HepG2 (cell line): ENCODE results near the gene ZNF394. TPM values are rescaled to one million over a fixed set of nuclear protein-coding genes. Genes with fewer than 3 reads are reported as not detected.
A peak's percentile ranks its signal among the peaks of the same experiment; 100 is the strongest.

Experiments used
- ADNP ChIP-seq: sonication (generic); formaldehyde crosslinking; IDR thresholded peaks from 2 replicates; pipeline ENCODE4 v1.4.0; 2020; ENCODE audit warnings: missing genetic modification reagents
- CHD2 ChIP-seq: IDR thresholded peaks from 2 replicates; pipeline ENCODE4 v1.6.1; 2011; ENCODE audit warnings: low read depth, low read length, improper control_type of control experiment
- DNMT1 ChIP-seq: sonication (generic); formaldehyde crosslinking; IDR thresholded peaks from 2 replicates; pipeline ENCODE4 v1.5.1; 2020; ENCODE audit warnings: mild to moderate bottlenecking, missing genetic modification reagents
- DR1 ChIP-seq: sonication (generic); formaldehyde crosslinking; IDR thresholded peaks from 2 replicates; pipeline ENCODE4 v1.8.0; 2021; ENCODE audit warnings: mild to moderate bottlenecking, missing genetic modification reagents, inconsistent platforms
- FOXM1 ChIP-seq: sonication (generic); formaldehyde crosslinking; IDR thresholded peaks from 2 replicates; pipeline ENCODE4 v1.5.0; 2020; ENCODE audit warnings: missing genetic modification reagents
- HDAC6 ChIP-seq: fragments of 200-600 bp; sonication (generic); IDR thresholded peaks from 2 replicates; pipeline ENCODE4 v1.7.0; 2017; ENCODE audit warnings: mild to moderate bottlenecking, antibody characterized with exemption, low read length, low read depth
- KDM3A ChIP-seq: IDR thresholded peaks from 2 replicates; pipeline ENCODE4 v1.6.1; 2018; ENCODE audit warnings: low read depth, missing compliant biosample characterization
- PCBP2 ChIP-seq: fragments of 200-400 bp; formaldehyde crosslinking; optimal IDR thresholded peaks from 2 replicates; pipeline ENCODE3; 2018; ENCODE audit warnings: low read length, low read depth; ENCODE audit not compliant: poor library complexity, severe bottlenecking
- RARG ChIP-seq: sonication (generic); formaldehyde crosslinking; IDR thresholded peaks from 2 replicates; pipeline ENCODE4 v1.4.0; 2020; ENCODE audit warnings: low read depth, mild to moderate bottlenecking, missing genetic modification reagents
- RBAK ChIP-seq: sonication (generic); formaldehyde crosslinking; IDR thresholded peaks from 2 replicates; pipeline ENCODE4 v1.5.1; 2020; ENCODE audit warnings: mild to moderate bottlenecking, missing genetic modification reagents
- SRF ChIP-seq: IDR thresholded peaks from 2 replicates; pipeline ENCODE4 v1.6.1; 2011; ENCODE audit warnings: mild to moderate bottlenecking, low read depth, low read length, moderate library complexity
- SRSF1 ChIP-seq: fragments of 200-400 bp; formaldehyde crosslinking; optimal IDR thresholded peaks from 2 replicates; pipeline ENCODE3; 2017; ENCODE audit warnings: mild to moderate bottlenecking, low read depth, low read length, moderate library complexity
- SSRP1 ChIP-seq: IDR thresholded peaks from 2 replicates; pipeline ENCODE4 v1.6.1; 2016; ENCODE audit warnings: control low read depth
- ZBTB21 ChIP-seq: sonication (generic); formaldehyde crosslinking; IDR thresholded peaks from 2 replicates; pipeline ENCODE4 v1.4.0; 2020; ENCODE audit warnings: missing genetic modification reagents
- ZNF124 ChIP-seq: sonication (generic); formaldehyde crosslinking; IDR thresholded peaks from 2 replicates; pipeline ENCODE4 v1.4.0; 2020; ENCODE audit warnings: missing genetic modification reagents
- ZNF296 ChIP-seq: sonication (generic); formaldehyde crosslinking; conservative IDR thresholded peaks from 2 replicates; pipeline ENCODE4 v1.5.0; 2020; ENCODE audit warnings: mild to moderate bottlenecking, missing genetic modification reagents
- ZNF709 ChIP-seq: sonication (generic); formaldehyde crosslinking; IDR thresholded peaks from 2 replicates; pipeline ENCODE4 v1.5.0; 2020; ENCODE audit warnings: mild to moderate bottlenecking, missing genetic modification reagents
- ZNF879 ChIP-seq: sonication (generic); formaldehyde crosslinking; IDR thresholded peaks from 2 replicates; pipeline ENCODE4 v1.8.1; 2023; ENCODE audit warnings: missing genetic modification reagents
- polyA plus RNA-seq, 8 experiments: library from polyadenylated mRNA; depleted of rRNA in 3 of 8; stranded (reverse) in 7 of 8; unstranded in 1 of 8; fragments of >200 nt; fragmentation: Illumina TruSeq in 4 of 8; extraction: Trizol in 4 of 8; gene quantifications; 2 replicates each; pipeline versions ENCODE4 v1.2.1 to v1.2.3, GENCODE V29; 2011 to 2016; ENCODE audit warnings: low read depth in 4 of 8, missing spikeins in 1 of 8, mixed read lengths in 1 of 8; ENCODE audit not compliant: insufficient read depth in 1 of 8
- total RNA-seq, 5 experiments: library from RNA; depleted of rRNA; stranded (reverse); fragments of >200 nt; fragmentation: Illumina TruSeq; extraction: Trizol; gene quantifications; 2 replicates each; pipeline ENCODE4 v1.2.3, GENCODE V29; 2016; ENCODE audit warnings: low read depth in 1 of 5
- TF ChIP-seq, protein P1 (sequence below): sonication (generic); formaldehyde crosslinking; IDR thresholded peaks from 2 replicates; pipeline ENCODE4 v1.4.0; 2020; ENCODE audit warnings: missing genetic modification reagents
- TF ChIP-seq, protein P2 (sequence below): sonication (generic); formaldehyde crosslinking; IDR thresholded peaks from 2 replicates; pipeline ENCODE4 v1.4.0; 2020; ENCODE audit warnings: low read depth, mild to moderate bottlenecking, missing genetic modification reagents
- TF ChIP-seq, protein P3 (sequence below): sonication (generic); formaldehyde crosslinking; IDR thresholded peaks from 2 replicates; pipeline ENCODE4 v1.5.0; 2020; ENCODE audit warnings: missing genetic modification reagents
- TF ChIP-seq, protein P4 (sequence below): sonication (generic); formaldehyde crosslinking; IDR thresholded peaks from 2 replicates; pipeline ENCODE4 v1.4.0; 2020; ENCODE audit warnings: missing genetic modification reagents, borderline replicate concordance
- TF ChIP-seq, protein P5 (sequence below): sonication (generic); formaldehyde crosslinking; IDR thresholded peaks from 2 replicates; pipeline ENCODE4 v1.4.0; 2020; ENCODE audit warnings: missing genetic modification reagents, borderline replicate concordance

Gene ZNF394
- total and polyA plus RNA-seq, 2 of the 13 experiments (the other 11 are each of a cell fraction or from before 2014, with no cell fraction given), result 7.8 to 19.6 TPM

DNA sequence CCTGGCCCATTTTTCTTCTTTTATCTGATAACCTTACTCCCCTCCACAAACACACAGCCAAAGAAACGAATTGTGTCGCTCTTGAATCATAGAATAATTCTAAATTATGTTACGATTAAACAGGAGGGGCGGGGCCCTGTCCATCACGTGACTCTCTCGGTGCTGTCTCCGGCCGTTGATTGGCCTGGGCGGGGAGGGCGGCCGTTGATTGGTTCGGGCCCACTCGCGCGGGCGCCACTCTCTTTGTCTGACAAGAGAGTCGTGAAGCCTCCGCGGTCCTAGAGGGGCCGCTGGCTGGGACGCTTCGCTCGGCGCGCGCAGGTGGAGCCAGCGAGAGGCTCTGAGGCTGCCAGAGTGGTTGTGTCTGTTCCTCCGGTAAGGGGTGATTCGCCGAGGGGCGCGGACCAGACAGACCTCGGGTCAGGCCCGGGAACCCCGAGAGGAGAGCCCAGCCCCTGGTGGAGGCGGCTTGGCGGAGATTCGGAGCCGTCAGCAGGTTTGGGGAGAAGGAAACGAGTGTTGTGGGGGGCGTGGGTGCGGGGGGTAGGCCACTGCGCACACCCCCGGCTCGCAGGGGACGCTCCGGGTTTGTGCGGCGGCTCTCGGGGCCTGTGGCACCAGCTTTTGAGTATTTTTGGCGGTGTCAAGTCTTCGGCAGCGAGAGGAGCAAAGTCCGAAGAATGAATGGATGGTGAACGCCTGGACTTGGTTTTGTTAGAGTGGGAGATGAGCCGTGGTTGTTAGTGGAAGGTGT, 27.3 kb downstream of the ZNF394 start, which contains the start of gene ZNF789 (continued):
- TF ChIP-seq, protein P1, sequence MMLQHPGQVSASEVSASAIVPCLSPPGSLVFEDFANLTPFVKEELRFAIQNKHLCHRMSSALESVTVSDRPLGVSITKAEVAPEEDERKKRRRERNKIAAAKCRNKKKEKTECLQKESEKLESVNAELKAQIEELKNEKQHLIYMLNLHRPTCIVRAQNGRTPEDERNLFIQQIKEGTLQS, result no peak
- TF ChIP-seq SRF, result no peak
- TF ChIP-seq DNMT1, result no peak
- TF ChIP-seq, protein P2, sequence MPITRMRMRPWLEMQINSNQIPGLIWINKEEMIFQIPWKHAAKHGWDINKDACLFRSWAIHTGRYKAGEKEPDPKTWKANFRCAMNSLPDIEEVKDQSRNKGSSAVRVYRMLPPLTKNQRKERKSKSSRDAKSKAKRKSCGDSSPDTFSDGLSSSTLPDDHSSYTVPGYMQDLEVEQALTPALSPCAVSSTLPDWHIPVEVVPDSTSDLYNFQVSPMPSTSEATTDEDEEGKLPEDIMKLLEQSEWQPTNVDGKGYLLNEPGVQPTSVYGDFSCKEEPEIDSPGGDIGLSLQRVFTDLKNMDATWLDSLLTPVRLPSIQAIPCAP (CRISPR knock-in tag), result no peak
- TF ChIP-seq ZNF296 (CRISPR knock-in tag), result no peak
- TF ChIP-seq, protein P3, sequence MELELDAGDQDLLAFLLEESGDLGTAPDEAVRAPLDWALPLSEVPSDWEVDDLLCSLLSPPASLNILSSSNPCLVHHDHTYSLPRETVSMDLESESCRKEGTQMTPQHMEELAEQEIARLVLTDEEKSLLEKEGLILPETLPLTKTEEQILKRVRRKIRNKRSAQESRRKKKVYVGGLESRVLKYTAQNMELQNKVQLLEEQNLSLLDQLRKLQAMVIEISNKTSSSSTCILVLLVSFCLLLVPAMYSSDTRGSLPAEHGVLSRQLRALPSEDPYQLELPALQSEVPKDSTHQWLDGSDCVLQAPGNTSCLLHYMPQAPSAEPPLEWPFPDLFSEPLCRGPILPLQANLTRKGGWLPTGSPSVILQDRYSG (CRISPR knock-in tag), result no peak
- no peak for TF ChIP-seq ZNF124
- TF ChIP-seq SRSF1, result peak; percentile 47
- TF ChIP-seq ZBTB21 (CRISPR knock-in tag), result no peak
- TF ChIP-seq, protein P4, sequence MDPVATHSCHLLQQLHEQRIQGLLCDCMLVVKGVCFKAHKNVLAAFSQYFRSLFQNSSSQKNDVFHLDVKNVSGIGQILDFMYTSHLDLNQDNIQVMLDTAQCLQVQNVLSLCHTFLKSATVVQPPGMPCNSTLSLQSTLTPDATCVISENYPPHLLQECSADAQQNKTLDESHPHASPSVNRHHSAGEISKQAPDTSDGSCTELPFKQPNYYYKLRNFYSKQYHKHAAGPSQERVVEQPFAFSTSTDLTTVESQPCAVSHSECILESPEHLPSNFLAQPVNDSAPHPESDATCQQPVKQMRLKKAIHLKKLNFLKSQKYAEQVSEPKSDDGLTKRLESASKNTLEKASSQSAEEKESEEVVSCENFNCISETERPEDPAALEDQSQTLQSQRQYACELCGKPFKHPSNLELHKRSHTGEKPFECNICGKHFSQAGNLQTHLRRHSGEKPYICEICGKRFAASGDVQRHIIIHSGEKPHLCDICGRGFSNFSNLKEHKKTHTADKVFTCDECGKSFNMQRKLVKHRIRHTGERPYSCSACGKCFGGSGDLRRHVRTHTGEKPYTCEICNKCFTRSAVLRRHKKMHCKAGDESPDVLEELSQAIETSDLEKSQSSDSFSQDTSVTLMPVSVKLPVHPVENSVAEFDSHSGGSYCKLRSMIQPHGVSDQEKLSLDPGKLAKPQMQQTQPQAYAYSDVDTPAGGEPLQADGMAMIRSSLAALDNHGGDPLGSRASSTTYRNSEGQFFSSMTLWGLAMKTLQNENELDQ (CRISPR knock-in tag), result no peak
- TF ChIP-seq ZNF709 (CRISPR knock-in tag), result peak; percentile 74; the same call in 1 of the 2 replicates
- no peak for TF ChIP-seq RBAK (CRISPR knock-in tag)
- peak; percentile 65; the same call in 1 of the 2 replicates for TF ChIP-seq DR1 (CRISPR knock-in tag)
- TF ChIP-seq RARG (CRISPR knock-in tag), result peak; percentile 57; the same call in 1 of the 2 replicates
- no peak for TF ChIP-seq ZNF879 (CRISPR knock-in tag)
- no peak for TF ChIP-seq FOXM1 (CRISPR knock-in tag)
- no peak for TF ChIP-seq PCBP2
- TF ChIP-seq, protein P5, sequence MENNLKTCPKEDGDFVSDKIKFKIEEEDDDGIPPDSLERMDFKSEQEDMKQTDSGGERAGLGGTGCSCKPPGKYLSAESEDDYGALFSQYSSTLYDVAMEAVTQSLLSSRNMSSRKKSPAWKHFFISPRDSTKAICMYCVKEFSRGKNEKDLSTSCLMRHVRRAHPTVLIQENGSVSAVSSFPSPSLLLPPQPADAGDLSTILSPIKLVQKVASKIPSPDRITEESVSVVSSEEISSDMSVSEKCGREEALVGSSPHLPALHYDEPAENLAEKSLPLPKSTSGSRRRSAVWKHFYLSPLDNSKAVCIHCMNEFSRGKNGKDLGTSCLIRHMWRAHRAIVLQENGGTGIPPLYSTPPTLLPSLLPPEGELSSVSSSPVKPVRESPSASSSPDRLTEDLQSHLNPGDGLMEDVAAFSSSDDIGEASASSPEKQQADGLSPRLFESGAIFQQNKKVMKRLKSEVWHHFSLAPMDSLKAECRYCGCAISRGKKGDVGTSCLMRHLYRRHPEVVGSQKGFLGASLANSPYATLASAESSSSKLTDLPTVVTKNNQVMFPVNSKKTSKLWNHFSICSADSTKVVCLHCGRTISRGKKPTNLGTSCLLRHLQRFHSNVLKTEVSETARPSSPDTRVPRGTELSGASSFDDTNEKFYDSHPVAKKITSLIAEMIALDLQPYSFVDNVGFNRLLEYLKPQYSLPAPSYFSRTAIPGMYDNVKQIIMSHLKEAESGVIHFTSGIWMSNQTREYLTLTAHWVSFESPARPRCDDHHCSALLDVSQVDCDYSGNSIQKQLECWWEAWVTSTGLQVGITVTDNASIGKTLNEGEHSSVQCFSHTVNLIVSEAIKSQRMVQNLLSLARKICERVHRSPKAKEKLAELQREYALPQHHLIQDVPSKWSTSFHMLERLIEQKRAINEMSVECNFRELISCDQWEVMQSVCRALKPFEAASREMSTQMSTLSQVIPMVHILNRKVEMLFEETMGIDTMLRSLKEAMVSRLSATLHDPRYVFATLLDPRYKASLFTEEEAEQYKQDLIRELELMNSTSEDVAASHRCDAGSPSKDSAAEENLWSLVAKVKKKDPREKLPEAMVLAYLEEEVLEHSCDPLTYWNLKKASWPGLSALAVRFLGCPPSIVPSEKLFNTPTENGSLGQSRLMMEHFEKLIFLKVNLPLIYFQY (CRISPR knock-in tag), result no peak
- no peak for TF ChIP-seq HDAC6
- TF ChIP-seq ADNP (CRISPR knock-in tag), result no peak
- TF ChIP-seq CHD2, result no peak
- no peak for TF ChIP-seq KDM3A (CRISPR knock-in tag)
- no peak for TF ChIP-seq SSRP1
